ENCODE data around the gene PDS5B.

The PDS5B gene

GRCh38 chr13:32538621-32539246 is 47.5 kb upstream of the PDS5B start, which contains the start of gene N4BP2L2:
Gene N4BP2L2, minus strand, starts transcription at chr13:32538795. Its CDS starts 1,768 bp downstream, at chr13:32537027.
- Histone ChIP-seq H3K27me3 (ENCODE audit: low read length) (no peaks in the 10 kb centered on the region), H4K20me1 (ENCODE audit: low read depth, low read length) (no peaks in the 10 kb centered on the region), H3K36me3 (ENCODE audit: low read length) (peaks cover 19% of the 10 kb centered on the region), H3K79me2 (ENCODE audit: insufficient read depth, low read length) (peaks cover 38% of the 10 kb centered on the region), H3K4me2 (ENCODE audit: low read depth, low read length, poor library complexity, severe bottlenecking) (peak within 1 kb of the TSS; percentile 83), H3K9me2 (replicated peaks; ENCODE audit: insufficient read depth, low read length) (no peaks in the 10 kb centered on the region), H3K27ac (ENCODE audit: low read depth, low read length) (peak within 1 kb of the TSS; percentile 63), H2AFZ (ENCODE audit: low read depth, low read length, severe bottlenecking) (peak within 1 kb of the TSS; percentile 98), H3K9ac (ENCODE audit: low read length) (peak within 1 kb of the TSS; percentile 74), H3F3A (ENCODE audit: insufficient read depth) (peaks cover 4% of the 10 kb centered on the region; the same call in 1 of the 2 replicates), H3K4me3 (ENCODE audit: insufficient read depth, low read length, poor library complexity, severe bottlenecking) (peak within 1 kb of the TSS; percentile 79), H3K9me3 (ENCODE audit: insufficient read depth, low read length) (no peaks in the 10 kb centered on the region)
- TF ChIP-seq EZH2phosphoT487 (conservative IDR thresholded peaks at IDR 0.05; ENCODE audit: low read length) = no peak
- no peak for TF ChIP-seq CTCF (IDR thresholded peaks at IDR 0.05; ENCODE audit: insufficient read depth, low read length, poor library complexity, severe bottlenecking)

- Histone ChIP-seq H3K4me3 (ENCODE audit: insufficient read depth, low read length, poor library complexity, severe bottlenecking) (no peak overlapping the region), H3F3A (ENCODE audit: insufficient read depth) (peaks cover 4% of the 10 kb centered on the region; the same call in 1 of the 2 replicates), H3K9me2 (replicated peaks; ENCODE audit: insufficient read depth, low read length) (no peaks in the 10 kb centered on the region), H3K36me3 (ENCODE audit: low read length) (no peaks in the 10 kb centered on the region), H3K27ac (ENCODE audit: low read depth, low read length) (no peak overlapping the region), H3K9ac (ENCODE audit: low read length) (no peak overlapping the region), H4K20me1 (ENCODE audit: low read depth, low read length) (no peaks in the 10 kb centered on the region), H2AFZ (ENCODE audit: low read depth, low read length, severe bottlenecking) (no peak overlapping the region), H3K4me2 (ENCODE audit: low read depth, low read length, poor library complexity, severe bottlenecking) (no peak overlapping the region), H3K79me2 (ENCODE audit: insufficient read depth, low read length) (peaks cover 13% of the 10 kb centered on the region), H3K9me3 (ENCODE audit: insufficient read depth, low read length) (no peaks in the 10 kb centered on the region), H3K27me3 (ENCODE audit: low read length) (no peaks in the 10 kb centered on the region)
- no peak for TF ChIP-seq EZH2phosphoT487 (conservative IDR thresholded peaks at IDR 0.05; ENCODE audit: low read length)
- TF ChIP-seq CTCF (IDR thresholded peaks at IDR 0.05; ENCODE audit: insufficient read depth, low read length, poor library complexity, severe bottlenecking) = no peak
Observed at GRCh38 chr13:32542221-32542620, 44.0 kb upstream of the PDS5B start.

DNA sequence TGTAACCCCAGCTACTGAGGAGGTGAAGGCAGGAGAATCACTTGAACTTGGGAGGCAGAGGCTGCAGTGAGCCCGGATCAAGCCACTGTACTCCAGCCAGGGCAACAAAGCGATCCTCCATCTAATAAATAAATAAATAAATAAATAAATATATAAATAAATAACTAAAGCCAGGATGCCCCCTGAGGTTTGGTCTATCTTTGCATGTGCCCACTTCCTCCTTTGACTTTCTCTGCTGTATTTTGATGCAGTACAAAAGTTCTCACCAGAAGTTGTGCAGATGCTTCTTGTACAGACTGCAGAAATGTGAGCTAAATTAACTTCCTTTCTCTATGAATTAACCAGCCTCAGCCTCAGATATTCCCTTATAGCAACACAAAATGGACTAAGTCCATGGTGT is 41.2 kb upstream of the PDS5B start:
- Histone ChIP-seq H3K79me2 (ENCODE audit: insufficient read depth, low read length) (no peaks in the 10 kb centered on the region), H3K4me2 (ENCODE audit: low read depth, low read length, poor library complexity, severe bottlenecking) (no peak overlapping the region), H3K27ac (ENCODE audit: low read depth, low read length) (no peak overlapping the region), H4K20me1 (ENCODE audit: low read depth, low read length) (no peaks in the 10 kb centered on the region), H3K9me2 (replicated peaks; ENCODE audit: insufficient read depth, low read length) (no peaks in the 10 kb centered on the region), H3F3A (ENCODE audit: insufficient read depth) (no peaks in the 10 kb centered on the region), H3K36me3 (ENCODE audit: low read length) (no peaks in the 10 kb centered on the region), H2AFZ (ENCODE audit: low read depth, low read length, severe bottlenecking) (no peak overlapping the region), H3K9ac (ENCODE audit: low read length) (no peak overlapping the region), H3K9me3 (ENCODE audit: insufficient read depth, low read length) (no peaks in the 10 kb centered on the region), H3K27me3 (ENCODE audit: low read length) (no peaks in the 10 kb centered on the region), H3K4me3 (ENCODE audit: insufficient read depth, low read length, poor library complexity, severe bottlenecking) (no peak overlapping the region)
- TF ChIP-seq EZH2phosphoT487 (conservative IDR thresholded peaks at IDR 0.05; ENCODE audit: low read length) (no peak), CTCF (IDR thresholded peaks at IDR 0.05; ENCODE audit: insufficient read depth, low read length, poor library complexity, severe bottlenecking) (no peak)

All from SU-DHL-6 (cell line).